CD4-positive, alpha-beta T cell (primary cell): Measurements from ENCODE around the gene PPL. TPM values are rescaled to one million over a fixed set of nuclear protein-coding genes. Genes with fewer than 3 reads are reported as not detected.

ENCODE experiments used
- ATAC-seq: fragments of 200-7000 bp; cut with Tn5 transposase; one replicate; pipeline ENCODE4 v1.10.0; 2022; ENCODE audit warnings: mild to moderate bottlenecking; ENCODE audit not compliant: poor library complexity
- CTCF ChIA-PET: fragments of 350-600 bp; sonication (Branson Sonifier 250); formaldehyde crosslinking; loops from one replicate; lab custom pipeline; 2021; ENCODE audit warnings: antibody characterized with exemption, inconsistent platforms; lab: Charles Lee
- POLR2A ChIA-PET: fragments of 350-600 bp; sonication (Branson Sonifier 250); formaldehyde crosslinking; loops from one replicate; lab custom pipeline; 2021; ENCODE audit warnings: antibody characterized with exemption, inconsistent platforms; lab: Charles Lee
- DNase-seq, 14 experiments: peaks; one replicate each; pipeline ENCODE4 v3.0.0-alpha.2; 2013 to 2020; ENCODE audit warnings: mixed read lengths in 2 of 14
- H3K27ac ChIP-seq, 2 donors: one replicate each; pipeline versions ENCODE4 v1.5.1 to v1.7.0; 2013; ENCODE audit warnings: low read length in 2 of 2, low read depth in 1 of 2, mild to moderate bottlenecking in 1 of 2
- H3K27me3 ChIP-seq, 2 experiments: 1 replicate in 1 of 2; 2 replicates in 1 of 2; pipeline versions ENCODE4 v1.6.1 to v1.7.0; 2013; ENCODE audit warnings: low read length in 2 of 2, control low read depth in 1 of 2, mild to moderate bottlenecking in 1 of 2, moderate library complexity in 1 of 2; ENCODE audit not compliant: insufficient read depth in 2 of 2, control insufficient read depth in 1 of 2
- H3K36me3 ChIP-seq: one replicate; pipeline ENCODE4 v1.6.1; 2013; ENCODE audit warnings: low read length, control low read depth; ENCODE audit not compliant: insufficient read depth
- H3K4me1 ChIP-seq: one replicate; pipeline ENCODE4 v1.6.1; 2013; ENCODE audit warnings: low read length, control low read depth; ENCODE audit not compliant: insufficient read depth
- H3K4me3 ChIP-seq: one replicate; pipeline ENCODE4 v1.5.1; 2013; ENCODE audit warnings: mild to moderate bottlenecking, low read length, moderate library complexity
- H3K9me3 ChIP-seq, 2 experiments: 1 replicate in 1 of 2; 2 replicates in 1 of 2; pipeline versions ENCODE4 v1.6.1 to v1.7.0; 2013; ENCODE audit warnings: low read length in 2 of 2, mild to moderate bottlenecking in 2 of 2, control low read depth in 1 of 2, moderate library complexity in 1 of 2; ENCODE audit not compliant: control insufficient read depth in 1 of 2, insufficient read depth in 1 of 2
- H3K27ac Mint-ChIP-seq: one replicate; pipeline ENCODE4 v1.8.0; 2020; ENCODE audit warnings: mixed read lengths
- H3K27me3 Mint-ChIP-seq: one replicate; pipeline ENCODE4 v1.8.0; 2021; ENCODE audit warnings: mixed read lengths
- H3K36me3 Mint-ChIP-seq: one replicate; pipeline ENCODE4 v1.8.0; 2021; ENCODE audit warnings: low read depth, mixed read lengths
- H3K4me1 Mint-ChIP-seq: one replicate; pipeline ENCODE4 v1.8.0; 2021; ENCODE audit warnings: low read depth, mixed read lengths
- H3K4me3 Mint-ChIP-seq: one replicate; pipeline ENCODE4 v1.8.0; 2020; ENCODE audit warnings: mild to moderate bottlenecking, mixed read lengths
- H3K9me3 Mint-ChIP-seq: one replicate; pipeline ENCODE4 v1.8.0; 2020; ENCODE audit warnings: mixed read lengths
- intact Hi-C, 2 experiments: fragments of 100-400 bp; cut with DNase I in 1 of 2; cut with micrococcal nuclease in 1 of 2; formaldehyde crosslinking; loops; one replicate each; pipeline versions ENCODE4 v1.15.1 to v1.9.0; 2023 to 2025; cut with DNase I, micrococcal nuclease
- total RNA-seq, 174 experiments: library from RNA in 2 of 174; stranded (reverse) in 2 of 174; gene quantifications; one replicate each; pipeline ENCODE4 v1.2.3 and lab custom pipeline; 2021 to 2026
- TF ChIP-seq, protein P1 (sequence below): fragments of 200-600 bp; IDR thresholded peaks from one replicate; pipeline ENCODE4 v1.8.0; 2022; ENCODE audit warnings: antibody characterized with exemption, mild to moderate bottlenecking

The PPL gene
- total RNA-seq, 2 experiments from 2014 or later = not detected

DNA sequence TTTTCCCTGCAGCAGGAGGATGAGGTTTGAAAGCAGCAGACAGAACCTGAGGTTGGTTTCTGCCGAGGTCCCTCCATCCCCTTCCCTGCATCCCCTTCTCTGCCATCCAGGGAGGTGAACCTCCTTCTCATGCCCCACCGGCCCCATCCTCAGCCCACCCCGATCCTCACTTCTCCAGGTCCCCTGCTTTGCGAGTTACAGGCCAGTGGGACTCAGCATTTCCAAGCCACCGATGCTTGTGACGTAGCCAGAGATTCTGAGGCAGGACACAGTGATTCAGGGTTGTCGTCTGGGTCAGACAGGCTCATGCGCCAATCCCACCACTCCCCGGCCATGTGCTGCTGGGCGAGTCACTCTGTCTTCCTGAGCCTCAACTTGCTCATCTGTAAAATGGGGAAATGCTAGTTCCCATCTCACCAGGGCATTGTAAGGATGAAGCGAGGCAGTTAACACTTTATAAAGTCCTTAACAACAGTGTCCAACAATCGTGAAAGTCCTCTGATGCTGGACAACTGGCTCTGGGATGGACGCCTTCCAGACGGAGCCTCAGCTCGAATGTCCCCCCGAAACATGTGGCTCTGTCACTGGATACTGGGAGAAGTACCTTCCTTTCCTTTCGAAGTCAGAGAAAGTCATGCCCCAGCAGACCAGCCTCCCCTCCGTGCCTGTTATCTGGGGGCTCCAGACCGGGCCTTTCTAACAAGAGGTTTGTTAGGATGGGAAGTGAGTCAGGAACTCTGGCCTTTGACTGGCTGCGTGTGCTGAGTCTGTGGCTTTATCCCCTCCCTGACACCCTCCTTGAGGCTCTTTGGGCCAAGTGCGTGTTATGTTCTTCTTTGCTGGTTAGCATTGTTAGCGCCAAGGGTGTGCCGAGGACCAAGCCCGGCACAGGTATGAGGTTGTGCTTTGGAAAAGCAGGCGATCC lies 43.0 kb upstream of the PPL start:
- H3K27me3 ChIP-seq = peaks cover 0 to 3% of the 10 kb centered on the region in 2 experiments
- intact Hi-C loops = no loop called here
- ChIA-PET POLR2A (no interaction called here), CTCF (no interaction called here)
- peaks cover 5 to 11% of the 10 kb centered on the region in 2 experiments for H3K9me3 ChIP-seq
- ATAC-seq (no peak), DNase-seq (no peak)
- H3K36me3 ChIP-seq = no peaks in the 10 kb centered on the region
- no peak overlapping the region for H3K4me3 ChIP-seq
- Mint-ChIP-seq H3K4me1 (no peaks in the 10 kb centered on the region), H3K9me3 (no peaks in the 10 kb centered on the region), H3K36me3 (no peaks in the 10 kb centered on the region), H3K4me3 (no peak overlapping the region), H3K27me3 (peaks cover 15% of the 10 kb centered on the region), H3K27ac (no peak overlapping the region)
- TF ChIP-seq, protein P1, sequence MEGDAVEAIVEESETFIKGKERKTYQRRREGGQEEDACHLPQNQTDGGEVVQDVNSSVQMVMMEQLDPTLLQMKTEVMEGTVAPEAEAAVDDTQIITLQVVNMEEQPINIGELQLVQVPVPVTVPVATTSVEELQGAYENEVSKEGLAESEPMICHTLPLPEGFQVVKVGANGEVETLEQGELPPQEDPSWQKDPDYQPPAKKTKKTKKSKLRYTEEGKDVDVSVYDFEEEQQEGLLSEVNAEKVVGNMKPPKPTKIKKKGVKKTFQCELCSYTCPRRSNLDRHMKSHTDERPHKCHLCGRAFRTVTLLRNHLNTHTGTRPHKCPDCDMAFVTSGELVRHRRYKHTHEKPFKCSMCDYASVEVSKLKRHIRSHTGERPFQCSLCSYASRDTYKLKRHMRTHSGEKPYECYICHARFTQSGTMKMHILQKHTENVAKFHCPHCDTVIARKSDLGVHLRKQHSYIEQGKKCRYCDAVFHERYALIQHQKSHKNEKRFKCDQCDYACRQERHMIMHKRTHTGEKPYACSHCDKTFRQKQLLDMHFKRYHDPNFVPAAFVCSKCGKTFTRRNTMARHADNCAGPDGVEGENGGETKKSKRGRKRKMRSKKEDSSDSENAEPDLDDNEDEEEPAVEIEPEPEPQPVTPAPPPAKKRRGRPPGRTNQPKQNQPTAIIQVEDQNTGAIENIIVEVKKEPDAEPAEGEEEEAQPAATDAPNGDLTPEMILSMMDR = no peak
- H3K4me1 ChIP-seq = no peaks in the 10 kb centered on the region
- H3K27ac ChIP-seq = no peak overlapping the region

DNA sequence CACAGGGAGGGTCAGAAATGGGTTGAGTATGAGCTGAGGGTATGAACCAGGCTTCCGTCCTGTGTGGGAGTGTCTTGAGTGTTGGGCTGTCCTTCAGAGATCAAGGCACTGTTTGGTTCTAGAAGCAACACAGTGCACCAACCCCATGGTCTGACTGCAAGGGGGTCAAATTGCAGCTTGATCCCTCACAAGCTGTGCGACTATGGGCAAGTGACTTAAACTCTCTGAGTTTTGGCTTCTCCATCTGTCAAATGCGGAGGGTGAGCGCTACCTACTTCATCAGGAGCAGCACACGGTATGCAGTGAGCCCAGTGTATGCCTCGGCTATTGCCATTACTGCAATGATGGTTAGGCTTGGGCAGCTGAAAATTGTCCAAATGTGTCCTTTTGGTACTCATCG lies 42.2 kb upstream of the PPL start:
- H3K4me3 ChIP-seq = no peak overlapping the region
- no peak overlapping the region for H3K27ac ChIP-seq
- H3K4me1 ChIP-seq = no peaks in the 10 kb centered on the region
- intact Hi-C loops = no loop called here
- TF ChIP-seq, protein P1 = no peak
- peaks cover 0 to 3% of the 10 kb centered on the region in 2 experiments for H3K27me3 ChIP-seq
- peaks cover 2 to 11% of the 10 kb centered on the region in 2 experiments for H3K9me3 ChIP-seq
- no peaks in the 10 kb centered on the region for H3K36me3 Mint-ChIP-seq
- H3K4me3 Mint-ChIP-seq = no peak overlapping the region
- no peak overlapping the region for H3K27ac Mint-ChIP-seq
- peaks cover 15% of the 10 kb centered on the region for H3K27me3 Mint-ChIP-seq
- DNase-seq = no peak
- POLR2A ChIA-PET = no interaction called here
- no peak for ATAC-seq
- CTCF ChIA-PET = no interaction called here
- H3K36me3 ChIP-seq = no peaks in the 10 kb centered on the region
- no peaks in the 10 kb centered on the region for H3K9me3 Mint-ChIP-seq
- H3K4me1 Mint-ChIP-seq = no peaks in the 10 kb centered on the region

DNA sequence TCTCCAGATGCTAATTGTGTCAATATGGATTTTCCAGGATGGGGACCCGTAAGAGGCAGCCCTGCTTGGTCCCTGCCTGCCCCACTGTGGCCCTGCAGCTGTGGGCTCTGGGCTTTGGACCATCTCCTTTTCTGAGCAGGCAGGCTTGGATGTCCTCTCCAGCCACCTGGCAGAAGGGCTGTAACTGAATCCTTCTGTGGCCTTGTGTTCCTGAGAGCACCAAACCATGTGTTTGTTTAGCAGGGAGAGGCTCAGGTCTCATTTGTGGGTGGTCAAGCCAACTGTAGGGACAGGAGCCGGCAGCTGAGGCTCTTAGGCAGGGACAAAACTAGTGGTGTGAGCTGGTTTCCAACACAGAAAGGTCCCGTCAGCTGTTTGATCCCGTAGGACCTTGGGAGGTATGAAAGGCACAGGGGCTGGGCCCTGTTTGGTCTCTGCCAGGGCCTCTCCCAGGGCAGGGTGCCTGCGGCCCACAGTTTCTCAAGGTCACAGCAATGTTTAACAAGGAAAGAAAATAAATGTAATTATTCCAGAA lies 39.7 kb upstream of the PPL start:
- Mint-ChIP-seq H3K27ac (no peak overlapping the region), H3K9me3 (no peaks in the 10 kb centered on the region), H3K4me3 (no peak overlapping the region), H3K27me3 (peaks cover 23% of the 10 kb centered on the region), H3K4me1 (no peaks in the 10 kb centered on the region), H3K36me3 (no peaks in the 10 kb centered on the region)
- ATAC-seq (no peak), DNase-seq (no peak)
- Histone ChIP-seq H3K27ac (no peak overlapping the region), H3K4me3 (no peak overlapping the region), H3K4me1 (no peaks in the 10 kb centered on the region), H3K36me3 (no peaks in the 10 kb centered on the region), H3K27me3 (peaks cover 0 to under 1% of the 10 kb centered on the region in 2 experiments), H3K9me3 (peaks cover 0 to 22% of the 10 kb centered on the region in 2 experiments)
- ChIA-PET POLR2A (no interaction called here), CTCF (no interaction called here)
- intact Hi-C loops = no loop called here
- TF ChIP-seq, protein P1 = no peak
